SIG-M5 (cell line): Measurements from ENCODE around the gene NINJ2.

Source experiments
- DNase-seq: peaks from one replicate; lab custom pipeline; 2025; lab: John Stamatoyannopoulos, UW

The NINJ2 gene

GRCh38 chr12:673849-674248 is 10.6 kb upstream of the NINJ2 start:
- no peak for DNase-seq

DNA sequence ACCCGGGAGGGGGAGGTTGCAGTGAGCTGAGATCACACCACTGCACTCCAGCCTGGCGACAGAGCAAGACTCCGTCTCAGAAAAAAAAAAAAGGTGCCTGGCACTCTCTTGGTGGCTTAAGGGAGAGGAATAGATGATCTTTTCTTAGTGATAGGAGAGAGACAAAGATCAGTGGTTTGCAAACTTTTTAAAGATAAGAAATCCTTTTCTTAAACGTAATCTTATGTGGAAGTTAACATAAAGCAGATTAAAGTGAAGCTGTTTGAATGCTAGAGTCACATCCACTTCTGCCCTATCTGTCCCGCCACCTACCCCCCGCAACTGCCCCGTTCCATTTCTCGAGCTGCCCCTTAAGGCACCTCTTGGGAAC is 6.3 kb upstream of the NINJ2 start:
- no peak for DNase-seq

DNA sequence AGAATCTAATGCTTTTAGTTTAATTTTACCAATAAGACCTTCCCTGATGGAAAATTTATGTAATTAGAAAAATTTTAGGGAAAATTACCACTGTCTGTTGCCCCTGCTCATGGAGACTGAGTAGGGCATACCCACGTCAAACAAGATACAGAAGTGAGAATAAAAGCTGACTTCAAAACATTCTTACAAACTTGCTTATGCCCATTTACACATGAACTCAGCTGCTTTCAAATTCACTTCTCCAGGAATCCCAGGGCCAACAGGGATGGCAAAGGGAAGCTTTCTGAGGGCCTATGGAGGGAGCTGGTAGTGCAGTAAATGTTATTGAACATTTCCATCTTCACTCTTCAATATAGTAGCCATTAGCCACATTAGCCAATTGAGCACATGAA is 4.8 kb upstream of the NINJ2 start:
- DNase-seq, result no peak

GRCh38 chr12:666766-667308 is 3.6 kb upstream of the NINJ2 start:
- no peak for DNase-seq

GRCh38 chr12:666066-666465 is 2.8 kb upstream of the NINJ2 start:
- no peak for DNase-seq

- DNase-seq, result no peak
These were observed 1.5 kb upstream of the NINJ2 start for GRCh38 chr12:664779-665092.

DNA sequence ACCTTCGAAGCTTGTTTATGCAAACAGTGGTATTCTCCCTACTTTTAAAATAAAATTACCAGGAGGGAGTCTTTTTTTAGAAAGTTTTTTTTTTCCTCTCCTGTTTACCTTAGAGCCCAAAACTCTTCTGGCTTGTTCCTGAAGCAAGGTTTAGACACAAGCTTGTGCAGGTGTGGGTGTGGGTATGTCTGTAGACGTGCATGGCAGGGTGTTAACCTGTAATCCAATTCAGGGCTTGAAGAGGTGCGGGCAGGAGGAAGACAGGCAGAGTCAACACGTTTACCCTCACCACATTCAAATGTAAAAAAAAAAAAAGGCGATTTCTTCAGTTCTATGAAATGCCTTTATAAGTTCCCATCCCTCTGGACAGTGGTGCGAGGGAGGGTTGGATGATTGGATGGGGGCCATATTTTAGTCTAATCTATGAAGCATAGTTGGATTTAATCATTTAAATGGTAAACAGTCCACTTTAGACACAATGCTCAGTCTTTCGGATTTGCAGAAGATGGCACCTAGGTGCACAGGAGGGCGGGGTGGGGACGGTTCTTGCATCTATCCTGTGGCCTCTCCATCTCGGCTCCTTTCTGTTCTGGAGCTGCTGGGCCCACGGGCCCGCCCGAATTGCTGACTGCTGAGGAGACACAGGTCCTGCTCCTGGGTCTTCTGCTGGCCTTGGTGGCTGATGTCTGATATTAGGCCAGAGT is 982 bp upstream of the NINJ2 start:
- no peak for DNase-seq

DNA sequence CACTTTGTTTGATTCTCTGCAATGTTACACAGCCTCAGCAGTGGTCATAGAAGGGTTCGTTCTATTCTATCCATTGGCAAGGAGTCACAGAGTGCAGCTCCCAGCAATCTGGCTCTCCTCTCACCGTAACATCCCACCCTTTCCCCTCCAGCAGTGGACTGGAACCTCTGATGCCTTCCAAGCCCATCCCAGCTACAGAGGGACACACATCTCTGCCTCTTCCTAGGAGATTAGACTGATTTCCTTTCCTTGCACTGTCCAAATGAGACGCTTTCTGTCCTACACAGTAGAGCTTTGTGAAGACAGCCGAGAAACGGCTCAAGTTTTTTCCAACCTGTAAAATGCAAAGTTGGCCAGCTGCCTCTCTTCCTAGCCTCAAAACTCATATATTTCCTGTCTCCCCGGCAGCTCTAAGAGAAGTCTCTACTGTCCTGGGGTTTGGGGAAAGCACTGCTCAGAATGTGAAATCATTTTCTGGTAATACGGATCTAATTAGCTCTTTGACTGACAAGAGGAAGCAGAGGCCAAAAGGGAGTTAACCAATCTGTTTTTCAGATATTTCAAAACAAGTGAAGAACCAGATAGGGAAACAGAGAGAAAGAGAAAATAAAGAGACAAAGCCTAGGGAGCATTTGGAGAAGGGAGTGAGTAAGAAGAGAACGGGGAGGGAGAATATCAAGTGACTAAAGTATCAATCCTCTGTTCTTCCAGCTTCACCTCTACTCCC is 516 bp downstream of the NINJ2 start:
- no peak for DNase-seq

DNA sequence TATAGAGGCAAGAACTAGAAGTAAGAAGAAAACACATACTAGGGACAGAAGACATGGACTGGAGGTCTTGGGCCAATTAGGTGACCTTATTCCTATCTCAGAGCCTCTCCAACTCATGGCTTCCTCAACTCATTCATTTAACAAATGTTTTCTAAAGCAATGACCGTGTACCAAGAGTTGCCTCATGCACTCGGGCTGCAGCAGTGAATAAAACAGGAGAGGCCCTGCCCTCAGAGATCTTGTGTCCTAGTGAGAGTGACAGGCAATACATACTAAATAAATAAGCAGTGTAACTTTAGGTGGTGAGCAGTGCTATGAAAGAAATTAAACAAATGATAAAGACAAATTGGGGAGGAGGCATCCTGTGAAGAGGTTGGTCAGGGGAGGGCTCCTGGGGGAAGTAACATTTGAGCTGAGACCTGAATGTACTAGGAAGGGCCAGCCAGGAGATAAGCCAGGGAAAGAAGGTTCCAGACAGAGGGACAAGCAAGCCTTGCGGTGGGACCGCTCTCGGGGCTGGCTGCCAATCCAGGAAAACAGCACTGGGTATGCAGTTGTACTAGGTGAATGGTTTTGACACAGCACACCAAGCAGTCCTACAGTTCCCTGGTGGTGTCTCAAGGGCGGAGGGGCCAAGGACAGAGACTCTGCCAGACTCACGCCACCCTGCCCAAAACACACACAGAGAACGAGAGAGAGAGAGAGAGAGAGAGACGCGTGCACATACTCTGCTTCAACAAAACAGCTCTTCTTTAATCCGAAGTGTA is 1.3 kb downstream of the NINJ2 start:
- no peak for DNase-seq

GRCh38 chr12:659090-659683 is 4.1 kb downstream of the NINJ2 start:
- DNase-seq, result no peak

GRCh38 chr12:650983-651382 is 12.3 kb downstream of the NINJ2 start:
- no peak for DNase-seq

- DNase-seq, result no peak
These were observed 15.7 kb downstream of the NINJ2 start for GRCh38 chr12:647385-648085.

- no peak for DNase-seq
These were observed 16.5 kb downstream of the NINJ2 start for GRCh38 chr12:646442-647384.

- no peak for DNase-seq
These were observed 17.6 kb downstream of the NINJ2 start for GRCh38 chr12:645563-646071.

GRCh38 chr12:644818-645552 is 18.3 kb downstream of the NINJ2 start:
- no peak for DNase-seq

DNA sequence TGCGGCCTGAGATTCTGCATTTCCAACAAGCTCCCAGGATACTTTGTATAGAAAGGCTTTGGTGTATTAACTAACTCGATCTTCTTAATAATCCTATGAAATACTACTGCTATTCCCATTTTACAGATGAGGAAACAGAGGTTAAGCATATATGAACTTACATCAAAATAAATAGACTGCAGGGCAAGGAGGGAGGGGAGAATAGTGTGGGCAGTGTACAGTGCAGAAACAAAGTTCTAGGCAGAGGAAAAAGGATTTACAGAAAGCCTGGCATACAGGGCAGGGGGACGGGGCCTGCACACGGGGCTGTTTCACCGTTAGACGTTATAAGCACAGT is 19.0 kb downstream of the NINJ2 start:
- no peak for DNase-seq

GRCh38 chr12:643475-644302 is 19.6 kb downstream of the NINJ2 start:
- DNase-seq, result no peak

- no peak for DNase-seq
These were observed 20.4 kb downstream of the NINJ2 start for GRCh38 chr12:642633-643474.
